MM.1S (cell line): ENCODE measurements around the gene EIF4A3.

Experiments used
- EZH2phosphoT487 ChIP-seq: fragments of 300-600 bp; sonication (generic); IDR thresholded peaks from 2 replicates; pipeline ENCODE4 v1.6.1; 2018; ENCODE audit warnings: antibody characterized with exemption, low read length
- TF ChIP-seq, protein P1 (sequence below): fragments of 300-600 bp; sonication (generic); IDR thresholded peaks from 2 replicates; pipeline ENCODE4 v1.5.1; 2016; ENCODE audit warnings: antibody characterized with exemption, low read length, mixed read lengths

GRCh38 chr17:80096561-80097021 lies 50.3 kb downstream of the EIF4A3 start:
- TF ChIP-seq, protein P1, sequence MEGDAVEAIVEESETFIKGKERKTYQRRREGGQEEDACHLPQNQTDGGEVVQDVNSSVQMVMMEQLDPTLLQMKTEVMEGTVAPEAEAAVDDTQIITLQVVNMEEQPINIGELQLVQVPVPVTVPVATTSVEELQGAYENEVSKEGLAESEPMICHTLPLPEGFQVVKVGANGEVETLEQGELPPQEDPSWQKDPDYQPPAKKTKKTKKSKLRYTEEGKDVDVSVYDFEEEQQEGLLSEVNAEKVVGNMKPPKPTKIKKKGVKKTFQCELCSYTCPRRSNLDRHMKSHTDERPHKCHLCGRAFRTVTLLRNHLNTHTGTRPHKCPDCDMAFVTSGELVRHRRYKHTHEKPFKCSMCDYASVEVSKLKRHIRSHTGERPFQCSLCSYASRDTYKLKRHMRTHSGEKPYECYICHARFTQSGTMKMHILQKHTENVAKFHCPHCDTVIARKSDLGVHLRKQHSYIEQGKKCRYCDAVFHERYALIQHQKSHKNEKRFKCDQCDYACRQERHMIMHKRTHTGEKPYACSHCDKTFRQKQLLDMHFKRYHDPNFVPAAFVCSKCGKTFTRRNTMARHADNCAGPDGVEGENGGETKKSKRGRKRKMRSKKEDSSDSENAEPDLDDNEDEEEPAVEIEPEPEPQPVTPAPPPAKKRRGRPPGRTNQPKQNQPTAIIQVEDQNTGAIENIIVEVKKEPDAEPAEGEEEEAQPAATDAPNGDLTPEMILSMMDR: no peak
- TF ChIP-seq EZH2phosphoT487: no peak
